ENCODE data around the gene ERN1. TPM values are rescaled to one million over a fixed set of nuclear protein-coding genes. Genes with fewer than 3 reads are reported as not detected.
"Not testable (repeated sequence)": the region's sequence is repeated elsewhere in the genome, so short reads cannot be mapped to it uniquely, and the experiment has no call there.

ERN1 gene
- total RNA-seq = 13.5 and 14.7 TPM in 2 replicates

DNA sequence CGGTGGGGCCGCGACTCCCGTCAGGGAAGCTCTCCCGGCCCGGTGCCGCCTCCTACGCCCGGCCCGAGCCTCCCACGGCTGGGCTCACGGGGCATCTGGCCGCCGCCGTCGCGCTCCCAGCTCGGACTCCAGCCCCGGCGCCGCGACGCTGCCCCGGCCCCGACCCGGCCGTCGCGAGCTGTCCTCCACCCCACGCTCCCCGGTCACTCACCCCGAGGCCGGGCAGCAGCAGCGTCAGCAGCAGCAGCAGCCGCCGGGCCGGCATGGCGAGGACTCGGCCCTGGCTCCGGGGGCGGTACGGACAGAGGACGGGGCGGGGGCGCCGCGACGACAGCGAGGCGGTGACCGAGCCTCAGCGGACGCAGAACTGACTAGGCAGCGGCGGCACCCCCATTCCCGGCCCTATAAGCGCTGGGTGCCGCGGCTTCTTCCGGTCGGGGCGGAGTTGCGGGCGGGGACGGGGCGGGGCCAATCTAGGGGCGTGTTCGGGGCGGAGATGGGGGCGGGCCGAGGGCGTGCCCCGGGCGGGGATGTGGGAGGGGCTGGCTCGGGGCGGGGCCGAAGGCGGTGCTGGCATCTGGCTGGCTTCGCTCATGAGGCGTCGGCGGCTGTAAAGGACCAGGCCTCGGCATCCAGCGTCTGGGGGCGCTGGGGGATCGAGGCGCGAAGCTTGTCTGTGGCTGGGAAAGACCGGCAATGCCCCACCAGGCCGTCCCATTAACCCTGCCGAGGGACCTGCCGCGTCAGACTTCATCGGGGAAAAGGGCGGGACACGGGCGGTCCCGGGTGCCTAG is at the start of gene ERN1:
Gene ERN1 (minus strand): TSS at position 380 of the 794 bp plus-strand sequence. CDS start 115 bp downstream, at position 265.
- H3K4me3 ChIP-seq (ENCODE audit: low read depth, low read length) = peak within 1 kb of the TSS; percentile 82
- TF ChIP-seq, protein P1, sequence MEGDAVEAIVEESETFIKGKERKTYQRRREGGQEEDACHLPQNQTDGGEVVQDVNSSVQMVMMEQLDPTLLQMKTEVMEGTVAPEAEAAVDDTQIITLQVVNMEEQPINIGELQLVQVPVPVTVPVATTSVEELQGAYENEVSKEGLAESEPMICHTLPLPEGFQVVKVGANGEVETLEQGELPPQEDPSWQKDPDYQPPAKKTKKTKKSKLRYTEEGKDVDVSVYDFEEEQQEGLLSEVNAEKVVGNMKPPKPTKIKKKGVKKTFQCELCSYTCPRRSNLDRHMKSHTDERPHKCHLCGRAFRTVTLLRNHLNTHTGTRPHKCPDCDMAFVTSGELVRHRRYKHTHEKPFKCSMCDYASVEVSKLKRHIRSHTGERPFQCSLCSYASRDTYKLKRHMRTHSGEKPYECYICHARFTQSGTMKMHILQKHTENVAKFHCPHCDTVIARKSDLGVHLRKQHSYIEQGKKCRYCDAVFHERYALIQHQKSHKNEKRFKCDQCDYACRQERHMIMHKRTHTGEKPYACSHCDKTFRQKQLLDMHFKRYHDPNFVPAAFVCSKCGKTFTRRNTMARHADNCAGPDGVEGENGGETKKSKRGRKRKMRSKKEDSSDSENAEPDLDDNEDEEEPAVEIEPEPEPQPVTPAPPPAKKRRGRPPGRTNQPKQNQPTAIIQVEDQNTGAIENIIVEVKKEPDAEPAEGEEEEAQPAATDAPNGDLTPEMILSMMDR (IDR thresholded peaks at IDR 0.05; ENCODE audit: insufficient read depth, low read depth, low read length) = no peak
- DNase-seq (ENCODE audit: low read depth) = peak; percentile 97

DNA sequence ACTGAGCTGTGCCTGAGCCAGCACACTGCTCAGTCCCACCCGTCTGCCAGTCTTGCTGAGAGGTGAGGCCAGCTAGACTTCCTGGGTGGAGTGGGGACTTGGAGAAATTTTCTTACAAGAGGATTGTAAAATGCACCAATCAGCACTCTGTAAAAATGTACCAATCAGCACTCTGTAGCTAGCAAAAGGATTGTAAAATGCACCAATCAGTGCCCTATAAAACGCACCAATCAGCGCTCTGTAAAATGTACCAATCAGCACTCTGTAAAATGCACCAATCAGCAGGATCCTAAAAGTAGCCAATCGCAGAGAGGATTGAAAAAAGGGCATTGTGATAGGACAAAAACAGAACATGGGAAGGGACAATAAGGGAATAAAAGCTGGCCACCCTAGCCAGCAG is 49.1 kb upstream of the ERN1 start:
- not testable (repeated sequence) for H3K4me3 ChIP-seq (ENCODE audit: low read depth, low read length); DNase-seq (ENCODE audit: low read depth)

DNA sequence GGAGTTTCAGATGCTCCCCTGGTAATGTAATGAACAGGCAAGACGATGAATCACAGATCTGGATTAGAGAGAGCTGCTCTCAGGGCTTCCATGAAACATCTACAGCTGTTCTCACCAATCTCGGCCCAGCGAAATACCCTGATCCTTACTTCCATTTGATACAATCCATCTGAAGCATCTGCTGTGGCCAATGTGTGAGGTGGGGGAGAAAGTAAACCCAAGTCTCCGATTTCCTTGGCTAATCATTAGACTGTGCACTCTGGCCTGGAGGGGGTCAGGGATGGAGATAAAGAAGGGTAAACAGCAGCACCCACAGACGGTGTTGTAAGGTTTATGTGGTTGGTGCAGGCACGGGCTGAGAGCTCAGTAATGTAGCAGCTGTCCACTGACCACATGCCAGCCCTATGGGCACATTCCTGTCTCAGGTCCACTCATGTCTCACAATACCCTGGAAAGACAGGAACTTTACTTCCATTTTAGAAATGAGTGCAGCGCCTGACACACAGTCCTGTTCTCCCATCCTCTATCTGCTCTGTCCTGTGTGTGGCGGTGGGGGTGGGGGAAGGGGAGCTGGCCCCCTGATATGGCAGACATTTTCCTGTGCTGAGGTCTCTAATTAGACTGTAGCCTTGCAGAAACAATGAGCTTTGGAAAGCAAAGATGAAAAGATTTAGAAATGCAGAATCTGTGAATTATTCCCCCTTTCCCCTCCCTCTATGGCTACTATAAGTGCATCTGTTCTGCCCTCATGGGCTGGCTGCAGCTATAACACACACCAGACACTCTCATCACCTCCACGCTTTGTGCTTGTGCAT is 48.3 kb upstream of the ERN1 start:
- no peak overlapping the region for H3K4me3 ChIP-seq (ENCODE audit: low read depth, low read length)
- peak; percentile 93 for DNase-seq (ENCODE audit: low read depth)
- TF ChIP-seq, protein P1 (IDR thresholded peaks at IDR 0.05; ENCODE audit: insufficient read depth, low read depth, low read length) = no peak

DNA sequence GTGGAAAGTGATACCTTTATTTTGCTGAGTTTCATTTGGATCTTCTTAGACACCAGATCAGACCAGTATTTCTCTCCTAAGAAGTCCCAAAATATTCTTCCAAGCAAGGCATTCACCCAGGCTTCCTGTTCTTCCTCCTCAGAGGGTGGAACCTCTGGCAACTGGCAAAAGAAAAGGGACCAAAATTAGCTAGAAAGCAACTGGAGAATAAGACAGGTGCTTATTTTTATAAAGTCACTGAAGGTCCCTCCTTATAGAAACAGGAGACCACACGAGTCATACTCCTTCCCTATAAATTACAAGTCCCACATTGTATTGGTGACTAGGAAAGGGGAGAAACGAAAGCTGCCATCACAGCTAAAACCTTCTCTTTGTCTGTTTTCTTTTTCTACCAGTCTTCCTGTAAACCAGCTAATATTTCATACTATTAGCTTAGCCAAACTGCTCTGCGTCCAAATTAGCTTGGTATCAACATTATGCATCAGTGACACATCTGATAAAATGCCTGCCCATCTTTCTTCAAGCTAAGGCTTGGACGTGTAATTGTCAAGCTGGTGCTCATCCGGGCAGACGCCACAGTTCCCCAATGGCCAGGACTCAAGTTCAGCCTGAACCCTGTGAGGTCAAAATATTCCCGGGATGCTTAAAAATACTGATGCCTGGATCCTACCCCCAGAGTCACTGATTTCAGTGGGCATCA is 47.5 kb upstream of the ERN1 start:
- no peak overlapping the region for H3K4me3 ChIP-seq (ENCODE audit: low read depth, low read length)
- DNase-seq (ENCODE audit: low read depth) = no peak
- TF ChIP-seq, protein P1 (IDR thresholded peaks at IDR 0.05; ENCODE audit: insufficient read depth, low read depth, low read length) = no peak

DNA sequence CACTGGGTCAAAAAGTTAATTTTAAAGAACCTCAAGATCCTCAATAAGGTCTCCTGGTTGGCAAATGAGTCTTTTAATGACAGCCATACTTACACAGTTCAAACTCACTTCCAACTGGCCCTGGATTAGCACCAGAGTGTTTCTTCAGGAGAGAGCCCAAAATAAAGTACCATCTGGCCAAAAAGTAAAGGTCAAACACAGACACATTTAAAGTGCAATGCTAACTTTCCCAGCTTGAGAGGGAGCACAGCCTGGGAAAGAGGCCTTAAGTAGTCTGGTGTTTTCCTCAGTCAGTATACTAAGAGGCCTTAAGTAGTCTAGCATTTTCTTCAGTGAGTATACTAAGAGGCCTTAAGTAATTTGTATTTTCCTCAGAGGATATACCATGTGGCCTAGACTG is 46.6 kb upstream of the ERN1 start:
- TF ChIP-seq, protein P1 (IDR thresholded peaks at IDR 0.05; ENCODE audit: insufficient read depth, low read depth, low read length) = no peak
- DNase-seq (ENCODE audit: low read depth) = no peak

DNA sequence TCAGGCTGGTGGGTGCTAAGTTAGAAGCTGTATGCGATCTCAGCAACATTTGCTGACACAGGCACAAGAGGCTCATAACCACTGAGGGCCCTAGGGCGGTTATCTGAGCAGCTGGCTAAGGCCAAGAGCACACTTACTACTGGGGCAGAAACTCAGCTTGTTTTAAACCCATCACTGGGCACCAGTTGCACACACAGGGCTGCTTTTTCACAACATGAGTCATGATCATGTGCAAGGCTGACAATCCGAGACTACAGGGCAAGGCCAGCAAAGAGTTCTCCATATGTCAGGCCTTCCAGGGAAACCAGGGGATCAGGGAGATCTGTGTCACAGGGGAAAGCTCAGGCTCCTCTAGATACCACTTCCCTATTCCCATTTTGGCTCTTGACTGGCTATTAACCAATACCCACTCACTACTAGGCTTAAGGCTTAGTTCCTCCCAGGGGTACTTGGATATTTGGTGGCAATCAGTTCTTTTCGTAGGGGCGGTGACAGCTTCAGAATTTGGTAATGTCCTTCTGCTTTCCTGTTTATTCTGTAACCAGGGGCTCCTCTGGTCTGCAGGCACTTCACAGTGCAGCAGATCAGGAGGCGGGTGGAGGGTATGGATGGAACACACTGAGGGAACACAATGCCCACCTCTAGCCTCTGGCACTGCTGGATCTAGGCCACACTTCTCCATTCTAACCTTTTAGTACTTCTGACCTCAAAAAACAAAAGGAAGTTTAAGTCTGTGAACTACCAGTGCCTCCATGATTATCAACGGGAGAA is 44.9 kb upstream of the ERN1 start:
- no peak overlapping the region for H3K4me3 ChIP-seq (ENCODE audit: low read depth, low read length)
- TF ChIP-seq, protein P1 (IDR thresholded peaks at IDR 0.05; ENCODE audit: insufficient read depth, low read depth, low read length) = no peak
- DNase-seq (ENCODE audit: low read depth) = peak; percentile 90

More for the DNA sequence above, 46.6 kb upstream of the ERN1 start:
- no peak overlapping the region for H3K4me3 ChIP-seq (ENCODE audit: low read depth, low read length)
